Testis (tissue), 3 donors: ENCODE measurements around the gene RER1. TPM values are rescaled to one million over a fixed set of nuclear protein-coding genes. Genes with fewer than 3 reads are reported as not detected.

Source experiments
- DNase-seq: peaks from one replicate; pipeline ENCODE4 v3.0.0-alpha.2; 2019
- H3K27ac ChIP-seq, 2 donors: fragments of 200-600 bp; sonication (generic); one replicate each; pipeline ENCODE4 v1.5.1; 2019
- H3K27me3 ChIP-seq: fragments of 200-600 bp; sonication (generic); one replicate; pipeline ENCODE4 v1.5.1; 2019
- H3K36me3 ChIP-seq: fragments of 200-600 bp; sonication (generic); one replicate; pipeline ENCODE4 v1.5.1; 2017; ENCODE audit warnings: low read depth; ENCODE audit errors: missing control alignments
- H3K4me1 ChIP-seq: fragments of 200-600 bp; sonication (generic); one replicate; pipeline ENCODE4 v1.5.1; 2019
- H3K4me3 ChIP-seq, 2 donors: fragments of 200-600 bp; sonication (generic); one replicate each; pipeline ENCODE4 v1.5.1; 2017 to 2019
- H3K9me3 ChIP-seq: fragments of 200-600 bp; sonication (generic); one replicate; pipeline ENCODE4 v1.5.1; 2017
- POLR2A ChIP-seq: fragments of 450-650 bp; IDR thresholded peaks from one replicate; pipeline ENCODE4 v1.6.1; 2017; ENCODE audit warnings: antibody characterized with exemption, mild to moderate bottlenecking, moderate library complexity
- WGBS, 2 donors: methylation state at CpG; one replicate each; pipeline ENCODE4 v1.1.5; 2018; 5-methylcytosine and 5-hydroxymethylcytosine counted together
- intact Hi-C: fragments of 100-400 bp; cut with DNase I; formaldehyde crosslinking; loops from one replicate; pipeline ENCODE4 v1.15.1; 2023; ENCODE audit warnings: low total_unique reads
- polyA plus RNA-seq: library from polyadenylated mRNA; stranded (reverse); fragments of 350-450 nt; fragmentation: Illumina TruSeq; extraction: RNeasy Lipid Tissue Mini Kit (QIAGEN cat#74804); gene quantifications from one replicate; pipeline ENCODE4 v1.2.3, GENCODE V29; 2014; ENCODE audit warnings: low read depth, low replicate concordance; ENCODE audit not compliant: insufficient read depth
- total RNA-seq, 2 donors: library from RNA; depleted of rRNA; stranded (reverse); fragments of >200 nt; gene quantifications; one replicate each; pipeline ENCODE4 v1.2.3, GENCODE V29; 2016
- TF ChIP-seq, protein P1 (sequence below), 3 experiments: fragments of 450-650 bp in 2 of 3; fragments of 200-600 bp in 1 of 3; sonication (generic) in 1 of 3; IDR thresholded peaks; one replicate each; pipeline ENCODE4 v1.5.1; 2016 to 2019; ENCODE audit warnings: antibody characterized with exemption in 3 of 3, mild to moderate bottlenecking in 2 of 3, moderate library complexity in 1 of 3

RER1 gene
- total and polyA plus RNA-seq, 3 donors from 2014 or later, result 89.9 to 262 (median 104) TPM

GRCh38 chr1:2411801-2412394 is 20.3 kb downstream of the RER1 start:
- H3K4me1 ChIP-seq, result peaks cover 21% of the 10 kb centered on the region
- no peak for DNase-seq
- intact Hi-C loops, result loop anchor here (5.0 kb wide), 1 partner anchor 135 kb away; no protein-coding TSS in a partner anchor
- H3K27ac ChIP-seq, result peak overlapping the region in 1 of 2 donors; percentile 81
- H3K4me3 ChIP-seq, result peak overlapping the region; percentile 74 to 88
- no peak for TF ChIP-seq POLR2A
- TF ChIP-seq, protein P1, sequence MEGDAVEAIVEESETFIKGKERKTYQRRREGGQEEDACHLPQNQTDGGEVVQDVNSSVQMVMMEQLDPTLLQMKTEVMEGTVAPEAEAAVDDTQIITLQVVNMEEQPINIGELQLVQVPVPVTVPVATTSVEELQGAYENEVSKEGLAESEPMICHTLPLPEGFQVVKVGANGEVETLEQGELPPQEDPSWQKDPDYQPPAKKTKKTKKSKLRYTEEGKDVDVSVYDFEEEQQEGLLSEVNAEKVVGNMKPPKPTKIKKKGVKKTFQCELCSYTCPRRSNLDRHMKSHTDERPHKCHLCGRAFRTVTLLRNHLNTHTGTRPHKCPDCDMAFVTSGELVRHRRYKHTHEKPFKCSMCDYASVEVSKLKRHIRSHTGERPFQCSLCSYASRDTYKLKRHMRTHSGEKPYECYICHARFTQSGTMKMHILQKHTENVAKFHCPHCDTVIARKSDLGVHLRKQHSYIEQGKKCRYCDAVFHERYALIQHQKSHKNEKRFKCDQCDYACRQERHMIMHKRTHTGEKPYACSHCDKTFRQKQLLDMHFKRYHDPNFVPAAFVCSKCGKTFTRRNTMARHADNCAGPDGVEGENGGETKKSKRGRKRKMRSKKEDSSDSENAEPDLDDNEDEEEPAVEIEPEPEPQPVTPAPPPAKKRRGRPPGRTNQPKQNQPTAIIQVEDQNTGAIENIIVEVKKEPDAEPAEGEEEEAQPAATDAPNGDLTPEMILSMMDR (IDR thresholded peaks at IDR 0.05), result no peak
- H3K27me3 ChIP-seq, result no peaks in the 10 kb centered on the region
- H3K9me3 ChIP-seq, result no peaks in the 10 kb centered on the region
- no peaks in the 10 kb centered on the region for H3K36me3 ChIP-seq
- WGBS, 2 donors, result 0% methylated on average over 26 of the region's 38 CpGs; no CpG with 5 or more reads in 1 of the 2 donors

DNA sequence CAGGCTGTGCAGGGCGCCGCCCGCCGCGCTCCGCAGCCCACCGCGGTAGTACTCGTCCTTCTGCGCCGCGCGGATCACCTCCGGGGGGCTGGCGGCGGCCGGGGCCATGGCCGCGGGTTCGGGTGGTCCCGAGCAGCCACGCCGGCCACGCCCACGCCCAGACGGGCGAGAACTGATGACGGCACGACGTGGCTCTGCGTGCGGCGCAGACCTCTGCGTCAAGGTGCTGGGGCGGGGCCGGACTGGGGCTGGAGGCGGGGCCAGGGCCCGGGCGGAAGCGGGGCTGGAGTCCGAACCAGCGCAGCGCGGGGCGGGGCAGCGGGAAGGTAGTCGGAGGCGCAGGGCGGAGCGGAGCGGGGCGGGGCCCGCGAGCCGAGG is 20.7 kb downstream of the RER1 start, which contains the start of gene PEX10:
Gene PEX10 (minus strand): TSS at position 170 of the 378 bp plus-strand sequence. CDS start 62 bp downstream, at position 108.
- Histone ChIP-seq H3K9me3 (no peaks in the 10 kb centered on the region), H3K4me1 (peaks cover 21% of the 10 kb centered on the region), H3K4me3 (peak within 1 kb of the TSS; percentile 74 to 88), H3K27ac (peak within 1 kb of the TSS; percentile 45 to 81), H3K36me3 (no peaks in the 10 kb centered on the region), H3K27me3 (no peaks in the 10 kb centered on the region)
- intact Hi-C loops, result loop anchor here (5.0 kb wide), 1 partner anchor 135 kb away; no protein-coding TSS in a partner anchor
- peak; percentile 98 for DNase-seq
- TF ChIP-seq, protein P1 (IDR thresholded peaks at IDR 0.05), result peak in 1 of 3 experiments; percentile 19
- TF ChIP-seq POLR2A, result no peak
- 1% methylated on average over 23 of the region's 55 CpGs; no CpG with 5 or more reads in 1 of the 2 donors for WGBS, 2 donors

DNA sequence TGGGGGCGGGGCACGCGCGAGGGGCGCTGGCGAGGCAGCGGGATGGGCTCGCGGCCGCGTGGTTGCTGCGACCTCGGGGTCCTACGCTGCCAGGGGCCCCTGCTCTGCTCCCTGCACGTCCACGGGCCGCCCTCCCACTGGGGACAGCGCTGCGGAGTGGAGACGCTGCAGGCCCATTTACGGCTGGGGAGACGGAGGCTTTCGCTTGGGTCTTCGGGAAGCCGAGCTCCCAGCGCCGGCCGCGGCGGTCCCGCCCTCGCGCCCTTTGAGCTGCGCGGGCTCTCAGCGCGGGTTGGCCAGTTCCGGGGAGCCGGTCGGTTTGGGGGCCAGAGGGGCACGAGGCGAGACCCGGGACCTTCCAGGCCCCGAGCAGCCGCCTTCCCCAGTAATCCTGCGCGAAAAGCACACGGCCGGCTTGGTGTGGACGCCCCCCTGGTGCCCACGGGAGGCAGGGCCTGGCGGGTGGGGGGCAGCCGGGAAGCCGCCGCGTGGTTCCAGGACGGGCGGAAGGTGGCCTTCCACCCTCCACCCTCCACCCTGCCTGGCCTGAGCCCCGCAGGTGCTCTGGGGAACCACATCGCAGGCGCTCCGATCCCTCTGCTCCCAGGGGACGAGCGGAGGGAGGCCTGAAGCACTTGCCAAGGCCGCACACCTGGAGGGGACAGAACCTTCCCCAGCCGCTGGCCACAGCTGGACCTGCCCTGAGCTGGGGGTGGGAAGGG is 21.3 kb downstream of the RER1 start:
- Histone ChIP-seq H3K9me3 (no peaks in the 10 kb centered on the region), H3K4me3 (peak overlapping the region; percentile 74 to 88), H3K27ac (peak overlapping the region; percentile 45 to 81), H3K4me1 (peaks cover 21% of the 10 kb centered on the region), H3K36me3 (no peaks in the 10 kb centered on the region), H3K27me3 (no peaks in the 10 kb centered on the region)
- no peak for DNase-seq
- WGBS, 2 donors, result 0 to 1% methylated on average over 18 to 47 of the region's 66 CpGs
- intact Hi-C loops, result loop anchor here (5.0 kb wide), 1 partner anchor 134 kb away; no protein-coding TSS in a partner anchor
- TF ChIP-seq, protein P1 (IDR thresholded peaks at IDR 0.05), result no peak
- no peak for TF ChIP-seq POLR2A

- intact Hi-C loops, result loop anchor here (5.0 kb wide), 1 partner anchor 134 kb away; no protein-coding TSS in a partner anchor
- DNase-seq, result peak; percentile 26
- TF ChIP-seq POLR2A, result no peak
- TF ChIP-seq, protein P1 (IDR thresholded peaks at IDR 0.05), result no peak
Observed at GRCh38 chr1:2413495-2414296, 22.1 kb downstream of the RER1 start.

More at GRCh38 chr1:2413495-2414296, 22.1 kb downstream of the RER1 start:
- Histone ChIP-seq H3K36me3 (no peaks in the 10 kb centered on the region), H3K4me1 (peaks cover 21% of the 10 kb centered on the region), H3K27me3 (no peaks in the 10 kb centered on the region), H3K4me3 (peak overlapping the region in 1 of 2 donors; percentile 88), H3K27ac (peak overlapping the region; percentile 45 to 81), H3K9me3 (no peaks in the 10 kb centered on the region)
- 10 to 30% methylated on average over 4 to 28 of the region's 28 CpGs for WGBS, 2 donors
